ENCODE measurements around the gene FBXL19. TPM values are rescaled to one million over a fixed set of nuclear protein-coding genes. Genes with fewer than 3 reads are reported as not detected.

The FBXL19 gene
- total RNA-seq, 1 donor from 2014 or later = 24.3 TPM

DNA sequence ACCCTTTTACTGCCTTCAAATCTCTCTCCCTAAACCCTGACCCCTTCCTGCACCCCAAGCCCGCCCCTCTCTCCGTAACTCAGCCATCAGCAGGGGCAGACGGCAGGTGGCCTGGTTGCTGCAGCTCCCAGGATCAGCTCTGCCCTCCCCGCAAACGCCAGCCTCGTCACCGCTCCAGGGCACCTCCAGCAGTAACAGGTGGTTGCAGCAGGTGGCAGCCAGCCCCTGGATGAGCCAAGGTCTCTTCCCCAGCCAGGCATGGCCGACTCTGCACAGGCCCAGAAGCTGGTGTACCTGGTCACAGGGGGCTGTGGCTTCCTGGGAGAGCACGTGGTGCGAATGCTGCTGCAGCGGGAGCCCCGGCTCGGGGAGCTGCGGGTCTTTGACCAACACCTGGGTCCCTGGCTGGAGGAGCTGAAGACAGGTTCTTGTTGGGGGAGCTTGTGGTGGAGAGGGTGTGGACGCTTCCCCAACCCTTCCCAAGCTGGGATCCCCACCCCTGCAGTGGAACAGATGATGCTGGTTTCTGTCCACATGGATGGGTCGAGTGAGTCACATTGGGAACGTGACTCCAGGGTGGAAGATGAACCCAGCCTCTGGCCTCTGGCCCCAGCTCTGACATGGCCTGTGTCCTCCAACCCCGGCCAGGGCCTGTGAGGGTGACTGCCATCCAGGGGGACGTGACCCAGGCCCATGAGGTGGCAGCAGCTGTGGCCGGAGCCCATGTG lies 62.2 kb downstream of the FBXL19 start:
- H3K9me3 Mint-ChIP-seq (ENCODE audit: unreplicated experiment) = no peaks in the 10 kb centered on the region
- H3K4me1 Mint-ChIP-seq (ENCODE audit: unreplicated experiment) = peaks cover 13% of the 10 kb centered on the region
- peak overlapping the region; percentile 63 for H3K4me3 Mint-ChIP-seq (ENCODE audit: unreplicated experiment)
- DNase-seq (ENCODE audit: extremely low spot score, unreplicated experiment) = no peak
- H3K36me3 Mint-ChIP-seq (ENCODE audit: unreplicated experiment) = peaks cover 9% of the 10 kb centered on the region
- no peak for TF ChIP-seq CTCF (IDR thresholded peaks at IDR 0.05)
- peak overlapping the region; percentile 50 for H3K27ac Mint-ChIP-seq (ENCODE audit: unreplicated experiment)
- H3K27me3 Mint-ChIP-seq (ENCODE audit: unreplicated experiment) = no peaks in the 10 kb centered on the region

- Mint-ChIP-seq H3K36me3 (ENCODE audit: unreplicated experiment) (peaks cover 9% of the 10 kb centered on the region), H3K4me3 (ENCODE audit: unreplicated experiment) (no peak overlapping the region), H3K27ac (ENCODE audit: unreplicated experiment) (no peak overlapping the region), H3K4me1 (ENCODE audit: unreplicated experiment) (peaks cover 13% of the 10 kb centered on the region), H3K27me3 (ENCODE audit: unreplicated experiment) (no peaks in the 10 kb centered on the region), H3K9me3 (ENCODE audit: unreplicated experiment) (no peaks in the 10 kb centered on the region)
- no peak for DNase-seq (ENCODE audit: extremely low spot score, unreplicated experiment)
- TF ChIP-seq CTCF (IDR thresholded peaks at IDR 0.05) = no peak
Observed at GRCh38 chr16:30986129-30986991, 63.0 kb downstream of the FBXL19 start.

DNA sequence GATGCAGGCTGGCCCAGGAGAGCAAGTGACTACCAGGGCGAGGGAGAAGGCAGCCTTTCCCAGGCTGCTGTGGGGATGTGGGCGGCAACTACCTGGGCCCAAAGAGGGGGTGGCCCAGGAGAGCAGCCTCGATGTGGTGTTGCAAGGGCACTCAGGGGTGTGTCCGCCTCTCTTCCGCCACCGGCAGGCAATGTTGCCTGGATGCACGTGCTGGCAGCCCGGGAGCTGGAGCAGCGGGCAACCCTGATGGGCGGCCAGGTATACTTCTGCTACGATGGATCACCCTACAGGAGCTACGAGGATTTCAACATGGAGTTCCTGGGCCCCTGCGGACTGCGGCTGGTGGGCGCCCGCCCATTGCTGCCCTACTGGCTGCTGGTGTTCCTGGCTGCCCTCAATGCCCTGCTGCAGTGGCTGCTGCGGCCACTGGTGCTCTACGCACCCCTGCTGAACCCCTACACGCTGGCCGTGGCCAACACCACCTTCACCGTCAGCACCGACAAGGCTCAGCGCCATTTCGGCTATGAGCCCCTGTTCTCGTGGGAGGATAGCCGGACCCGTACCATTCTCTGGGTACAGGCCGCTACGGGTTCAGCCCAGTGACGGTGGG lies 64.3 kb downstream of the FBXL19 start:
- Mint-ChIP-seq H3K27ac (ENCODE audit: unreplicated experiment) (no peak overlapping the region), H3K4me1 (ENCODE audit: unreplicated experiment) (peaks cover 13% of the 10 kb centered on the region), H3K36me3 (ENCODE audit: unreplicated experiment) (peaks cover 2% of the 10 kb centered on the region), H3K9me3 (ENCODE audit: unreplicated experiment) (no peaks in the 10 kb centered on the region), H3K27me3 (ENCODE audit: unreplicated experiment) (no peaks in the 10 kb centered on the region), H3K4me3 (ENCODE audit: unreplicated experiment) (no peak overlapping the region)
- no peak for DNase-seq (ENCODE audit: extremely low spot score, unreplicated experiment)
- TF ChIP-seq CTCF (IDR thresholded peaks at IDR 0.05) = no peak

- Mint-ChIP-seq H3K9me3 (ENCODE audit: unreplicated experiment) (no peaks in the 10 kb centered on the region), H3K27ac (ENCODE audit: unreplicated experiment) (no peak overlapping the region), H3K36me3 (ENCODE audit: unreplicated experiment) (no peaks in the 10 kb centered on the region), H3K4me1 (ENCODE audit: unreplicated experiment) (peaks cover 13% of the 10 kb centered on the region), H3K4me3 (ENCODE audit: unreplicated experiment) (no peak overlapping the region), H3K27me3 (ENCODE audit: unreplicated experiment) (no peaks in the 10 kb centered on the region)
- no peak for TF ChIP-seq CTCF (IDR thresholded peaks at IDR 0.05)
- no peak for DNase-seq (ENCODE audit: extremely low spot score, unreplicated experiment)
Observed at GRCh38 chr16:30989469-30990047, 66.2 kb downstream of the FBXL19 start.

Data from osteocyte (in vitro differentiated cells).